HL-60 (cell line): Measurements from ENCODE around the gene TFR2.

Source experiments
- CTCF ChIP-seq: IDR thresholded peaks from one replicate; pipeline ENCODE4 v1.5.1; 2011; ENCODE audit warnings: low read length, control low read depth, inconsistent platforms; ENCODE audit not compliant: insufficient read depth
- GABPA ChIP-seq: IDR thresholded peaks from 2 replicates; pipeline ENCODE4 v1.6.1; 2012; ENCODE audit warnings: low read depth
- POLR2AphosphoS5 ChIP-seq: IDR thresholded peaks from 2 replicates; pipeline ENCODE4 v1.6.1; 2012; ENCODE audit warnings: low read depth

DNA sequence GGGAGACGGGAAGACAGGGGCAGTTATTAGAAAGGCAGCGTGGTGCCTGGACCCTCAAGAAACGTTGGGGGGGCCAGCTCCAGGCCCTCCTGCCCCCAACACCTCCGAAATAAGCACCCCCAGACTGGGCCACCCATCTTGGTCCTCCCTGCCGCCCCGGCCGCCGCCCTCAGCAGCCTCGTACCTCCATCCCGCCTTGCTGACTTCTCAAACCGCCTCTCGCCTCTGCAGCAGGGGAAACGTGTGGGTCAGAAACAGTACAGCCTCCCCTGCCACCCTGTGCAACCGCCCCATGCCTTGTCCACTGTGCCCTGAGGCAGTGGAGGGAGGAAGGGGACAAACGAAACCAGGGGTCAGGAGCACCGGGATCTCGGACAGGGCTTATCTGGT, 45.5 kb upstream of the TFR2 start:
- no peak for TF ChIP-seq CTCF
- no peak for TF ChIP-seq GABPA
- no peak for TF ChIP-seq POLR2AphosphoS5
